HepG2 (cell line): ENCODE measurements around the gene SIM1. TPM values are rescaled to one million over a fixed set of nuclear protein-coding genes. Genes with fewer than 3 reads are reported as not detected.

ENCODE experiments used
- ATAC-seq: fragments of 200-7000 bp; cut with Tn5 transposase; 3 replicates; pipeline ENCODE4 v1.9.1; 2020; ENCODE audit warnings: mild to moderate bottlenecking, moderate library complexity
- BruUV-seq: library from RNA; stranded (reverse); fragments of 400-500 nt; replicated peaks from 2 replicates; lab custom pipeline; 2021; lab: Mats Ljungman, UMichigan
- CTCF ChIA-PET: fragments of 300-600 bp; formaldehyde crosslinking; extraction: SDS; loops from one replicate; lab custom pipeline; 2021; ENCODE audit warnings: low total read pairs, inconsistent platforms, low intra/inter-chr PET ratio; lab: Yijun Ruan, JAX
- POLR2A ChIA-PET: fragments of 350-600 bp; sonication (Branson Sonifier 250); formaldehyde crosslinking; loops from one replicate; lab custom pipeline; 2020; ENCODE audit warnings: antibody characterized with exemption, inconsistent platforms; lab: Yijun Ruan, JAX
- DNase-seq: peaks from one replicate; pipeline ENCODE4 v3.0.0-alpha.2; 2015; ENCODE audit warnings: low spot score
- FAIRE-seq: peaks from 3 replicates; lab custom pipeline; 2011; peaks lifted over from hg19 to GRCh38; lab: Jason Lieb, UNC
- H2AFZ ChIP-seq: one replicate; pipeline ENCODE4 v1.6.1; 2011; ENCODE audit warnings: low read length, inconsistent platforms
- H3K27ac ChIP-seq: fragments of 300-600 bp; 3 replicates; pipeline ENCODE4 v1.8.0; 2011; ENCODE audit warnings: mixed run types, mild to moderate bottlenecking, mixed read lengths, low read length, inconsistent platforms; ENCODE audit not compliant: insufficient read depth; ENCODE audit errors: extremely low read length
- H3K27me3 ChIP-seq, 2 experiments: fragments of 200-600 bp in 1 of 2; 2 replicates in 1 of 2; 3 replicates in 1 of 2; pipeline versions ENCODE4 v1.6.0 to v1.8.0; 2011; ENCODE audit warnings: low read length in 2 of 2, mild to moderate bottlenecking in 2 of 2, moderate library complexity in 2 of 2, inconsistent platforms in 1 of 2; ENCODE audit not compliant: insufficient read depth in 2 of 2, control insufficient read depth in 1 of 2
- H3K36me3 ChIP-seq, 2 experiments: fragments of 200-600 bp in 1 of 2; replicated peaks in 1 of 2; 2 replicates in 1 of 2; 3 replicates in 1 of 2; pipeline versions ENCODE4 v1.5.1 to v1.8.0; 2011; ENCODE audit warnings: low read length in 2 of 2, inconsistent platforms in 1 of 2; ENCODE audit not compliant: insufficient read depth in 2 of 2, control insufficient read depth in 1 of 2
- H3K4me1 ChIP-seq: 2 replicates; pipeline ENCODE4 v1.5.1; 2012; ENCODE audit warnings: low read length, inconsistent platforms; ENCODE audit not compliant: insufficient read depth
- H3K4me2 ChIP-seq: 2 replicates; pipeline ENCODE4 v1.6.0; 2011; ENCODE audit warnings: low read depth, low read length, inconsistent platforms
- H3K4me3 ChIP-seq, 3 experiments: fragments of 200-600 bp in 1 of 3; sonication (generic), shearing (Covaris generic) in 1 of 3; replicated peaks in 1 of 3; 2 replicates each; pipeline ENCODE4 v1.5.1; 2011 to 2016; ENCODE audit warnings: low read length in 3 of 3, inconsistent platforms in 2 of 3, low read depth in 2 of 3, mild to moderate bottlenecking in 2 of 3, control low read depth in 1 of 3, mixed read lengths in 1 of 3; ENCODE audit not compliant: insufficient read depth in 1 of 3
- H3K79me2 ChIP-seq: one replicate; pipeline ENCODE4 v1.6.1; 2011; ENCODE audit warnings: low read length, inconsistent platforms; ENCODE audit not compliant: insufficient read depth
- H3K9ac ChIP-seq: 2 replicates; pipeline ENCODE4 v1.6.0; 2011; ENCODE audit warnings: mild to moderate bottlenecking, low read depth, low read length, inconsistent platforms; ENCODE audit not compliant: insufficient read depth
- H3K9me3 ChIP-seq: 2 replicates; pipeline ENCODE4 v1.5.1; 2012; ENCODE audit warnings: mild to moderate bottlenecking, low read length
- H4K20me1 ChIP-seq: 2 replicates; pipeline ENCODE4 v1.6.0; 2011; ENCODE audit warnings: inconsistent platforms, mild to moderate bottlenecking, low read length, moderate library complexity; ENCODE audit not compliant: insufficient read depth
- AHR ChIP-seq: IDR thresholded peaks from 2 replicates; pipeline ENCODE4 v1.6.1; 2018; ENCODE audit warnings: missing genetic modification reagents, missing compliant biosample characterization
- LCORL ChIP-seq, 2 experiments: fragments of 450-650 bp in 1 of 2; sonication (generic) in 1 of 2; formaldehyde crosslinking in 1 of 2; IDR thresholded peaks; 2 replicates each; pipeline versions ENCODE4 v1.5.0 to v1.6.1; 2017 to 2020; ENCODE audit warnings: antibody characterized with exemption in 1 of 2, missing genetic modification reagents in 1 of 2
- RBFOX2 ChIP-seq: fragments of 200-400 bp; formaldehyde crosslinking; IDR thresholded peaks from 2 replicates; pipeline ENCODE4 v1.6.1; 2017; ENCODE audit warnings: low read depth, mild to moderate bottlenecking, low read length
- RELA ChIP-seq: sonication (generic); formaldehyde crosslinking; IDR thresholded peaks from 2 replicates; pipeline ENCODE4 v1.4.0; 2020; ENCODE audit warnings: missing genetic modification reagents
- SRSF4 ChIP-seq: fragments of 200-400 bp; formaldehyde crosslinking; IDR thresholded peaks from one replicate; pipeline ENCODE4 v1.6.1; 2018; ENCODE audit warnings: mild to moderate bottlenecking, low read depth, low read length, moderate library complexity; ENCODE audit not compliant: poor library complexity, severe bottlenecking
- ZNF17 ChIP-seq: sonication (generic); formaldehyde crosslinking; IDR thresholded peaks from 2 replicates; pipeline ENCODE4 v1.5.0; 2020; ENCODE audit warnings: mild to moderate bottlenecking, missing genetic modification reagents
- ZNF558 ChIP-seq: sonication (generic); formaldehyde crosslinking; IDR thresholded peaks from 2 replicates; pipeline ENCODE4 v1.9.0; 2022; ENCODE audit warnings: mild to moderate bottlenecking, missing genetic modification reagents, borderline replicate concordance
- WGBS: methylation state at CpG from one replicate; pipeline ENCODE4 v1.1.6; 2017; ENCODE audit warnings: low lambda C conversion rate; 5-methylcytosine and 5-hydroxymethylcytosine counted together
- in situ Hi-C: cut with HindIII; loops from 2 replicates; pipeline ENCODE4 v1.10.0; 2017; ENCODE audit warnings: low pct_unique_long_range_greater_than_20kb; ENCODE audit not compliant: extremely low pct_ligation_motif_present
- intact Hi-C: fragments of 100-400 bp; cut with micrococcal nuclease; formaldehyde crosslinking; loops from one replicate; pipeline ENCODE4 v1.10.0; 2022; ENCODE audit not compliant: unreplicated experiment
- polyA plus RNA-seq, 8 experiments: library from polyadenylated mRNA; depleted of rRNA in 3 of 8; stranded (reverse) in 7 of 8; unstranded in 1 of 8; fragments of >200 nt; fragmentation: Illumina TruSeq in 4 of 8; extraction: Trizol in 4 of 8; gene quantifications; 2 replicates each; pipeline versions ENCODE4 v1.2.1 to v1.2.3, GENCODE V29; 2011 to 2016; ENCODE audit warnings: low read depth in 4 of 8, missing spikeins in 1 of 8, mixed read lengths in 1 of 8; ENCODE audit not compliant: insufficient read depth in 1 of 8
- total RNA-seq, 5 experiments: library from RNA; depleted of rRNA; stranded (reverse); fragments of >200 nt; fragmentation: Illumina TruSeq; extraction: Trizol; gene quantifications; 2 replicates each; pipeline ENCODE4 v1.2.3, GENCODE V29; 2016; ENCODE audit warnings: low read depth in 1 of 5

SIM1 gene
- total and polyA plus RNA-seq, 2 of the 13 experiments (the other 11 are each of a cell fraction or from before 2014, with no cell fraction given), result not detected

DNA sequence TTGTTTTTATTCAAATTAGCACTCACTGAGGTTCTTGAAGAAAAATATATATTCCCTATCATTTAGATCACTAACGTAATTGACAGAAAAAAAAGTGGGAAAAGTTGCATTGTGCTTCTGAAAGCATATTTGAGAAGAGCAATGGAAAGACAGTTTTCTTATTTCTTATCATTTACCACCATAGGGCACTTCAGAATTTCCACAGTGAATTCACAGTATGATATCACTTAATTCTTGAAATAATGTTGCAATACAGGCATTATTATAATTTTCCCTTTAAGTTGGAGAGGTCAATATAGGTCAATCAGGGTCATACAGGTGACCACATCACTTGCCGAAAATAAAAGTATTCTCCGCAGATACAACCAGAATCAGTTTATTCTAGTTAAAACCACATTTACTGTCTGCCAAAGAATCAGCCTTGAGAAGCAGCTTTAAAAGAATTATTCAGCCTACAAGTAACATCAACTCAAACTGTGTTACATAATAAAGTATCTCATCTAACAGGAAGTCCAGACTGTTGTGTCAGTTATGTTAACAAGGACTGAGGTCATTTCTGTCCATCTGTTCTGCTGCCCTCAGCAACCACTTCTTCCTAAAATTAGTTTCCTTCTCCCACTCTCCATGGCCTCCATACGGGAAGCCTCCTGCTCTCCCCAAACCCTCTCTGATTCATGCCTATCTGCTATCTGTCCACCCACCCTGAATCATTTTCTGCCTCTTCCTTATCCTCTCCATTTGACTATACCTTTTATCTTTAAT lies 121.2 kb downstream of the SIM1 start:
- TF ChIP-seq RELA (CRISPR knock-in tag), result no peak
- TF ChIP-seq SRSF4, result no peak
- TF ChIP-seq RBFOX2, result no peak
- TF ChIP-seq LCORL (IDR thresholded peaks at IDR 0.05), result no peak
- no peak for TF ChIP-seq LCORL (CRISPR knock-in tag; IDR thresholded peaks at IDR 0.05)
- TF ChIP-seq ZNF17 (CRISPR knock-in tag), result no peak
- H3K4me1 ChIP-seq, result no peaks in the 10 kb centered on the region
- WGBS, result 1% methylated on average over 4 of the region's 4 CpGs
- no peaks in the 10 kb centered on the region for H3K36me3 ChIP-seq
- no peak overlapping the region for H3K4me3 ChIP-seq
- H3K9me3 ChIP-seq, result no peaks in the 10 kb centered on the region
- H3K79me2 ChIP-seq, result no peaks in the 10 kb centered on the region
- ATAC-seq (no peak), FAIRE-seq (no peak), DNase-seq (no peak)
- no peaks in the 10 kb centered on the region for H3K27me3 ChIP-seq
- BruUV-seq, result no TSS peak
- intact Hi-C loops, result no loop called here
- ChIA-PET POLR2A (no interaction called here), CTCF (no interaction called here)
- H3K9ac ChIP-seq, result no peak overlapping the region
- H3K27ac ChIP-seq, result no peak overlapping the region
- no peaks in the 10 kb centered on the region for H4K20me1 ChIP-seq
- in situ Hi-C loops, result no loop called here
- no peak overlapping the region for H3K4me2 ChIP-seq
- no peak overlapping the region for H2AFZ ChIP-seq

DNA sequence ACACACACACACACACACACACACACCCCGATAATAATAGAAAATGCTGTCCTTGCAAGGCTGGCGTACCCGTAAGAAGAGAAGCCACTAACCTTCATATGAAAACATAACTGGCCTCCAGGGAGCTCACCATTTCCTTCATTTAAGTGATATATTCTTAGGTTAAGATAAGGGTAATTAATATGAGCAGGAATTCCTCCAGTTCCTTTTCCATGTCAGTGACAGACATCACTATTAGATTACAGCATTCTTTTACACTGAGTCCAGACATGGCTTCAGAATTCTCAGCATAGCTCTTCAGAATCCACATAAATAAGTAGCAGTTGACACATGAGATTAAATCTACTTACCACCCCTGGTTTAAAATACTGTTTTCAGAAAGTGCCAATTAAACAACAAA lies 121.9 kb downstream of the SIM1 start:
- H4K20me1 ChIP-seq, result no peaks in the 10 kb centered on the region
- no TSS peak for BruUV-seq
- H3K27me3 ChIP-seq, result no peaks in the 10 kb centered on the region
- H3K36me3 ChIP-seq, result no peaks in the 10 kb centered on the region
- in situ Hi-C loops, result no loop called here
- intact Hi-C loops, result no loop called here
- ChIA-PET CTCF (no interaction called here), POLR2A (no interaction called here)
- no peaks in the 10 kb centered on the region for H3K79me2 ChIP-seq
- H3K4me1 ChIP-seq, result no peaks in the 10 kb centered on the region
- no peak overlapping the region for H2AFZ ChIP-seq
- no peak overlapping the region for H3K4me3 ChIP-seq
- no peaks in the 10 kb centered on the region for H3K9me3 ChIP-seq
- no peak for ATAC-seq
- H3K27ac ChIP-seq, result no peak overlapping the region
- no peak overlapping the region for H3K4me2 ChIP-seq
- 41% methylated on average over 3 of the region's 3 CpGs for WGBS
- no peak for TF ChIP-seq AHR (CRISPR knock-in tag)
- no peak for TF ChIP-seq ZNF558
- no peak for FAIRE-seq
- DNase-seq, result no peak
- H3K9ac ChIP-seq, result no peak overlapping the region
